ENCODE measurements around the gene DHRSX.

- TF ChIP-seq CEBPB (IDR thresholded peaks at IDR 0.05) (peak in 1 of 2 experiments; percentile 29; a peak in 1 of 4 replicates), EHMT2 (IDR thresholded peaks at IDR 0.05; ENCODE audit: low read depth) (no peak), CTCF (IDR thresholded peaks at IDR 0.05) (no peak), HOXA7 (CRISPR knock-in tag; IDR thresholded peaks at IDR 0.05) (no peak), JUNB (IDR thresholded peaks at IDR 0.05) (no peak), POLR2A (IDR thresholded peaks at IDR 0.05; ENCODE audit: low read length) (no peak), RAD21 (conservative IDR thresholded peaks at IDR 0.05 in 1 of 2, IDR thresholded peaks at IDR 0.05 in 1 of 2) (no peak), BCL3 (IDR thresholded peaks at IDR 0.05) (no peak), ZFP36 (IDR thresholded peaks at IDR 0.05; ENCODE audit: borderline replicate concordance, partially characterized antibody) (no peak), USF2 (IDR thresholded peaks at IDR 0.05) (no peak), HMGXB4 (CRISPR knock-in tag; IDR thresholded peaks at IDR 0.05; ENCODE audit: borderline replicate concordance) (no peak), HDAC2 (IDR thresholded peaks at IDR 0.05) (no peak), MAX (IDR thresholded peaks at IDR 0.05) (peak; percentile 51; the same call in 1 of the 2 replicates)
Observed at GRCh38 chrX:2464677-2465166, 36.1 kb downstream of the DHRSX start.

Measured in A549 (cell line).